ENCODE measurements around the gene EEF1A1. TPM values are rescaled to one million over a fixed set of nuclear protein-coding genes. Genes with fewer than 3 reads are reported as not detected.

The EEF1A1 gene
- total and polyA plus RNA-seq, 2 of the 8 experiments (the other 6 are each of a cell fraction or from before 2014, with no cell fraction given): 13,823 to 13,927 TPM

- Histone ChIP-seq H3K79me1 (ENCODE audit: low read depth, low read length) (no peaks in the 10 kb centered on the region), H3K9me3 (ENCODE audit: insufficient read depth in 2 of 2, low read depth in 1 of 2, low read length in 1 of 2) (no peaks in the 10 kb centered on the region), H2BK15ac (ENCODE audit: low read length) (no peak overlapping the region), H2BK20ac (ENCODE audit: low read length) (no peak overlapping the region), H3K79me2 (ENCODE audit: control insufficient read depth in 1 of 2, insufficient read depth in 2 of 2, low read length in 2 of 2) (no peaks in the 10 kb centered on the region), H3K4me3 (ENCODE audit: extremely low read depth in 1 of 4, insufficient read depth in 2 of 4, low read depth in 3 of 4, low read length in 4 of 4) (no peak overlapping the region), H3K4ac (replicated peaks; ENCODE audit: insufficient read length, low read depth, low read length) (no peak overlapping the region), H3K27me3 (replicated peaks in 1 of 4; ENCODE audit: control insufficient read depth in 3 of 4, extremely low read depth in 1 of 4, insufficient read depth in 3 of 4, low read length in 3 of 4) (no peaks in the 10 kb centered on the region), H2BK5ac (ENCODE audit: low read depth, low read length) (no peak overlapping the region), H3K27ac (ENCODE audit: low read depth, low read length) (no peak overlapping the region), H3K4me2 (ENCODE audit: insufficient read depth in 1 of 2, low read depth in 2 of 2, low read length in 2 of 2) (no peak overlapping the region), H3K56ac (replicated peaks; ENCODE audit: insufficient read length, low read depth, low read length) (no peak overlapping the region), H3K4me1 (replicated peaks in 1 of 4; ENCODE audit: control insufficient read depth in 3 of 4, insufficient read depth in 4 of 4, low read length in 3 of 4) (no peaks in the 10 kb centered on the region), H4K20me1 (replicated peaks in 1 of 2; ENCODE audit: control insufficient read depth in 1 of 2, insufficient read depth in 2 of 2, low read length in 2 of 2) (no peaks in the 10 kb centered on the region), H2AK5ac (ENCODE audit: low read depth, low read length) (no peak overlapping the region), H3K18ac (ENCODE audit: extremely low read depth, low read length) (no peak overlapping the region), H2BK120ac (replicated peaks; ENCODE audit: low read depth, low read length) (no peak overlapping the region), H3K36me3 (ENCODE audit: control insufficient read depth in 2 of 4, insufficient read depth in 4 of 4, low read length in 3 of 4) (no peaks in the 10 kb centered on the region), H2BK12ac (ENCODE audit: low read depth, low read length) (no peak overlapping the region), H4K8ac (ENCODE audit: extremely low read depth, insufficient read depth, low read length) (no peak overlapping the region), H4K5ac (ENCODE audit: insufficient read length, low read depth, low read length) (no peak overlapping the region), H3K14ac (ENCODE audit: insufficient read length) (no peak overlapping the region), H3K23me2 (ENCODE audit: low read depth, low read length) (no peaks in the 10 kb centered on the region), H4K91ac (replicated peaks; ENCODE audit: insufficient read length, low read length) (no peak overlapping the region), H3K23ac (ENCODE audit: insufficient read length) (no peak overlapping the region), H2AFZ (ENCODE audit: low read length) (no peak overlapping the region), H3K9ac (replicated peaks in 1 of 4; ENCODE audit: extremely low read depth in 1 of 4, low read depth in 3 of 4, low read length in 3 of 4) (no peak overlapping the region)
- 90% methylated on average over 3 of the region's 3 CpGs; no CpG with 5 or more reads in 1 of the 2 experiments for WGBS, 2 experiments (ENCODE audit: extremely low coverage in 1 of 2, insufficient coverage in 1 of 2, insufficient read length in 1 of 2, insufficient replicate concordance in 2 of 2, low coverage in 1 of 2, low lambda C conversion rate in 2 of 2, missing lambda C conversion rate in 1 of 2)
- ChIA-PET POLR2A (ENCODE audit: partially characterized antibody) (interaction anchor here (0.9 to 27.5 kb wide), 4 partner anchors 12 to 46 kb away, joined by 3 to 1482 read pairs (median 46); partner anchors contain the start of gene EEF1A1), CTCF (ENCODE audit: partially characterized antibody) (interaction anchor here (1.0 to 1.5 kb wide), 2 partner anchors 10 to 16 kb away, joined by 3 to 5 read pairs; no protein-coding TSS in a partner anchor)
- DNase-seq (ENCODE audit: low read depth in 1 of 2, low spot score in 2 of 2) (no peak), FAIRE-seq (no peak)
- no peak for TF ChIP-seq KDM4A (IDR thresholded peaks at IDR 0.05; ENCODE audit: low read depth, low read length, severe bottlenecking)
- TF ChIP-seq POLR2AphosphoS5 (IDR thresholded peaks at IDR 0.05; ENCODE audit: low read depth, low read length): no peak
- no peak for TF ChIP-seq CEBPB (IDR thresholded peaks at IDR 0.05; ENCODE audit: low read depth, low read length)
- TF ChIP-seq E2F6 (IDR thresholded peaks at IDR 0.05): no peak
- TF ChIP-seq KDM1A (IDR thresholded peaks at IDR 0.05; ENCODE audit: borderline replicate concordance, low read length): no peak
- TF ChIP-seq SP4 (IDR thresholded peaks at IDR 0.05; ENCODE audit: low read length): no peak
- no peak for TF ChIP-seq FOSL1 (IDR thresholded peaks at IDR 0.05; ENCODE audit: insufficient read depth, low read depth, low read length)
- no peak for TF ChIP-seq PHF8 (conservative IDR thresholded peaks at IDR 0.05; ENCODE audit: low read depth, low read length)
- TF ChIP-seq EZH2 (IDR thresholded peaks at IDR 0.05; ENCODE audit: low read depth, low read length, severe bottlenecking): no peak
- TF ChIP-seq KDM5A (IDR thresholded peaks at IDR 0.05; ENCODE audit: low read length): no peak
- no peak for TF ChIP-seq ASH2L (IDR thresholded peaks at IDR 0.05; ENCODE audit: low read length)
Measured at GRCh38 chr6:73532293-73532692, 11.5 kb upstream of the EEF1A1 start.
